Skeletal muscle satellite cell (primary cell): ENCODE data around the gene PLXNA4.

Experiments used
- H3K27me3 ChIP-seq: 2 replicates; pipeline ENCODE4 v1.7.0; 2013; ENCODE audit warnings: low read length; ENCODE audit not compliant: control insufficient read depth, insufficient read depth
- H3K36me3 ChIP-seq: 2 replicates; pipeline ENCODE4 v1.7.0; 2013; ENCODE audit warnings: mild to moderate bottlenecking, control low read depth, low read length; ENCODE audit not compliant: insufficient read depth
- H3K4me1 ChIP-seq: 2 replicates; pipeline ENCODE4 v1.7.0; 2013; ENCODE audit warnings: low read length; ENCODE audit not compliant: control insufficient read depth, insufficient read depth
- H3K4me2 ChIP-seq: 2 replicates; pipeline ENCODE4 v1.7.0; 2013; ENCODE audit warnings: mild to moderate bottlenecking, low read length
- H3K4me3 ChIP-seq: 2 replicates; pipeline ENCODE4 v1.7.0; 2013; ENCODE audit warnings: low read length
- H3K9ac ChIP-seq: 2 replicates; pipeline ENCODE4 v1.7.0; 2013; ENCODE audit warnings: mild to moderate bottlenecking, low read depth, low read length, moderate library complexity
- H3K9me3 ChIP-seq: replicated peaks from 2 replicates; pipeline ENCODE4 v1.7.0; 2013; ENCODE audit warnings: mild to moderate bottlenecking, control low read depth, low read length

PLXNA4 gene

GRCh38 chr7:132573251-132573955, 2.9 kb downstream of the PLXNA4 start:
- Histone ChIP-seq H3K9me3 (no peaks in the 10 kb centered on the region), H3K4me2 (no peak overlapping the region), H3K36me3 (no peaks in the 10 kb centered on the region), H3K27me3 (peaks cover 67% of the 10 kb centered on the region), H3K4me3 (no peak overlapping the region), H3K9ac (no peak overlapping the region), H3K4me1 (peaks cover 8% of the 10 kb centered on the region)

GRCh38 chr7:132572526-132572925, 3.7 kb downstream of the PLXNA4 start:
- no peaks in the 10 kb centered on the region for H3K9me3 ChIP-seq
- H3K4me1 ChIP-seq = peaks cover 8% of the 10 kb centered on the region
- no peak overlapping the region for H3K9ac ChIP-seq
- no peak overlapping the region for H3K4me3 ChIP-seq
- peaks cover 62% of the 10 kb centered on the region for H3K27me3 ChIP-seq
- H3K36me3 ChIP-seq = no peaks in the 10 kb centered on the region
- no peak overlapping the region for H3K4me2 ChIP-seq

- Histone ChIP-seq H3K9me3 (no peaks in the 10 kb centered on the region), H3K27me3 (peaks cover 62% of the 10 kb centered on the region), H3K4me2 (no peak overlapping the region), H3K4me1 (peaks cover 8% of the 10 kb centered on the region), H3K9ac (no peak overlapping the region), H3K36me3 (no peaks in the 10 kb centered on the region), H3K4me3 (no peak overlapping the region)
These were observed 4.3 kb downstream of the PLXNA4 start for GRCh38 chr7:132571970-132572369.

GRCh38 chr7:132569884-132570614, 6.2 kb downstream of the PLXNA4 start:
- no peak overlapping the region for H3K4me3 ChIP-seq
- H3K36me3 ChIP-seq = no peaks in the 10 kb centered on the region
- peaks cover 48% of the 10 kb centered on the region for H3K27me3 ChIP-seq
- no peaks in the 10 kb centered on the region for H3K9me3 ChIP-seq
- no peak overlapping the region for H3K4me2 ChIP-seq
- no peaks in the 10 kb centered on the region for H3K4me1 ChIP-seq
- H3K9ac ChIP-seq = no peak overlapping the region

GRCh38 chr7:132568962-132569361, 7.3 kb downstream of the PLXNA4 start:
- H3K4me3 ChIP-seq = no peak overlapping the region
- H3K4me1 ChIP-seq = no peaks in the 10 kb centered on the region
- H3K9ac ChIP-seq = no peak overlapping the region
- H3K9me3 ChIP-seq = no peaks in the 10 kb centered on the region
- H3K27me3 ChIP-seq = peaks cover 37% of the 10 kb centered on the region
- H3K36me3 ChIP-seq = no peaks in the 10 kb centered on the region
- no peak overlapping the region for H3K4me2 ChIP-seq

GRCh38 chr7:132565885-132566284, 10.4 kb downstream of the PLXNA4 start:
- no peaks in the 10 kb centered on the region for H3K36me3 ChIP-seq
- H3K27me3 ChIP-seq = peaks cover 12% of the 10 kb centered on the region
- no peak overlapping the region for H3K4me2 ChIP-seq
- no peaks in the 10 kb centered on the region for H3K4me1 ChIP-seq
- H3K4me3 ChIP-seq = no peak overlapping the region
- no peak overlapping the region for H3K9ac ChIP-seq
- no peaks in the 10 kb centered on the region for H3K9me3 ChIP-seq

- no peak overlapping the region for H3K9ac ChIP-seq
- H3K36me3 ChIP-seq = no peaks in the 10 kb centered on the region
- H3K4me1 ChIP-seq = no peaks in the 10 kb centered on the region
- H3K4me2 ChIP-seq = no peak overlapping the region
- no peak overlapping the region for H3K4me3 ChIP-seq
- H3K9me3 ChIP-seq = no peaks in the 10 kb centered on the region
- peaks cover 12% of the 10 kb centered on the region for H3K27me3 ChIP-seq
These were observed 10.8 kb downstream of the PLXNA4 start for GRCh38 chr7:132565441-132565840.

- H3K36me3 ChIP-seq = no peaks in the 10 kb centered on the region
- no peak overlapping the region for H3K4me3 ChIP-seq
- H3K9ac ChIP-seq = no peak overlapping the region
- H3K9me3 ChIP-seq = no peaks in the 10 kb centered on the region
- H3K4me2 ChIP-seq = no peak overlapping the region
- no peaks in the 10 kb centered on the region for H3K4me1 ChIP-seq
- peaks cover 12% of the 10 kb centered on the region for H3K27me3 ChIP-seq
These were observed 11.4 kb downstream of the PLXNA4 start for GRCh38 chr7:132564849-132565248.

GRCh38 chr7:132564090-132564489, 12.2 kb downstream of the PLXNA4 start:
- H3K9ac ChIP-seq = no peak overlapping the region
- peaks cover 12% of the 10 kb centered on the region for H3K27me3 ChIP-seq
- H3K4me1 ChIP-seq = no peaks in the 10 kb centered on the region
- no peaks in the 10 kb centered on the region for H3K9me3 ChIP-seq
- no peak overlapping the region for H3K4me2 ChIP-seq
- no peak overlapping the region for H3K4me3 ChIP-seq
- no peaks in the 10 kb centered on the region for H3K36me3 ChIP-seq

GRCh38 chr7:132562690-132563089, 13.6 kb downstream of the PLXNA4 start:
- H3K4me3 ChIP-seq = no peak overlapping the region
- H3K27me3 ChIP-seq = peaks cover 5% of the 10 kb centered on the region
- no peaks in the 10 kb centered on the region for H3K4me1 ChIP-seq
- H3K36me3 ChIP-seq = no peaks in the 10 kb centered on the region
- H3K4me2 ChIP-seq = no peak overlapping the region
- H3K9ac ChIP-seq = no peak overlapping the region
- no peaks in the 10 kb centered on the region for H3K9me3 ChIP-seq

GRCh38 chr7:132561763-132562162, 14.5 kb downstream of the PLXNA4 start:
- no peaks in the 10 kb centered on the region for H3K9me3 ChIP-seq
- H3K9ac ChIP-seq = no peak overlapping the region
- no peaks in the 10 kb centered on the region for H3K4me1 ChIP-seq
- no peak overlapping the region for H3K4me2 ChIP-seq
- no peak overlapping the region for H3K4me3 ChIP-seq
- H3K27me3 ChIP-seq = peaks cover 3% of the 10 kb centered on the region
- no peaks in the 10 kb centered on the region for H3K36me3 ChIP-seq
